ENCODE results near the gene ZXDA.
"Not testable (repeated sequence)": the region's sequence is repeated elsewhere in the genome, so short reads cannot be mapped to it uniquely, and the experiment has no call there.

Gene ZXDA, protein sequence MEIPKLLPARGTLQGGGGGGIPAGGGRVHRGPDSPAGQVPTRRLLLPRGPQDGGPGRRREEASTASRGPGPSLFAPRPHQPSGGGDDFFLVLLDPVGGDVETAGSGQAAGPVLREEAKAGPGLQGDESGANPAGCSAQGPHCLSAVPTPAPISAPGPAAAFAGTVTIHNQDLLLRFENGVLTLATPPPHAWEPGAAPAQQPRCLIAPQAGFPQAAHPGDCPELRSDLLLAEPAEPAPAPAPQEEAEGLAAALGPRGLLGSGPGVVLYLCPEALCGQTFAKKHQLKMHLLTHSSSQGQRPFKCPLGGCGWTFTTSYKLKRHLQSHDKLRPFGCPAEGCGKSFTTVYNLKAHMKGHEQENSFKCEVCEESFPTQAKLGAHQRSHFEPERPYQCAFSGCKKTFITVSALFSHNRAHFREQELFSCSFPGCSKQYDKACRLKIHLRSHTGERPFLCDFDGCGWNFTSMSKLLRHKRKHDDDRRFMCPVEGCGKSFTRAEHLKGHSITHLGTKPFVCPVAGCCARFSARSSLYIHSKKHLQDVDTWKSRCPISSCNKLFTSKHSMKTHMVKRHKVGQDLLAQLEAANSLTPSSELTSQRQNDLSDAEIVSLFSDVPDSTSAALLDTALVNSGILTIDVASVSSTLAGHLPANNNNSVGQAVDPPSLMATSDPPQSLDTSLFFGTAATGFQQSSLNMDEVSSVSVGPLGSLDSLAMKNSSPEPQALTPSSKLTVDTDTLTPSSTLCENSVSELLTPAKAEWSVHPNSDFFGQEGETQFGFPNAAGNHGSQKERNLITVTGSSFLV

DNA sequence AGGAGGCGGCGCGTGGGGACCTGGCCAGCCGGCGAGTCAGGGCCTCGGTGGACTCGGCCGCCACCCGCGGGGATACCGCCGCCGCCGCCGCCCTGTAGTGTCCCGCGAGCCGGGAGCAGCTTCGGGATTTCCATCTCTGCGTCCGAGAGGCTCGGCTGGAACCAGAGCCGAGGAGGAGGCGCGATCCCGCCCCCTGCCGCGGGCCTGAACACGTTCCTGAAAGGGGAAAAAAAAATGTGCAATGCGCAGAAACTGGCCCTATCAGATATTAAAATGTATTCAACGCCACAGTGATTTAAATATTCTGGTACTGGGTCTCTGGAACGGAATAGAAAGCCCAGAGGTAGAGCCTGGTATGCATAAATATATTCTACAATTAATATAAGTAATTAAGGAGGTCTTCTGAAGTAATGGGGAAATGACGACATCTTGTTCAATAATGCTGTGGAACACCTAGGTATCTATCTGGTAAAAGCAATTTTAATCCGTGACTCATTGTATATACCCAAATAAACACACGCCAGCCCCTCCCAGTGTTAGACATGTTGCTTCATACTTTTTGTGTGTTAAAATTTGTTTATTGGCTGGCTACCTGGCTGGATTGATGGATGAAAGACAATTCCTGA lies at the start of gene ZXDA:
ZXDA (minus strand) TSS at position 172 of the 626 bp plus-strand sequence; CDS start at position 134, 38 bp downstream.
- DNase-seq, result peak; percentile 35

DNA sequence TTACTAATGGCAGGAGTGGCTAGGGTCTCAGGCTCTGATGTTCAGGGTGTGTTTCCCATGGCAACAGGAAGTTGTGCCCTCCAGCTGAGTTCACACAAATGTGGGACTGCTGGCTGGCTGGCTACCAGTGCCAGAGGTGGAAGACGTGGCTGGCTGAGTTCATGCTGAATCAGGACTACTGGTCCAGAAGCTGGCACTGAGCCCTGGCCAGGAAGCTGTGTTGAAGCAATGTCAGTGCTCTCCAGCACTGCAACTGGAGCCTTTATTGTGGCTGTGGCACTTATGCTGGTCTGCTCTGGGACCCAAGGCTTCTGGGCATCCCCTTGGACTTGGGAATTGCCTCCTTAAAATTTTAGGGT lies 42.0 kb upstream of the ZXDA start:
- DNase-seq, result no peak

DNA sequence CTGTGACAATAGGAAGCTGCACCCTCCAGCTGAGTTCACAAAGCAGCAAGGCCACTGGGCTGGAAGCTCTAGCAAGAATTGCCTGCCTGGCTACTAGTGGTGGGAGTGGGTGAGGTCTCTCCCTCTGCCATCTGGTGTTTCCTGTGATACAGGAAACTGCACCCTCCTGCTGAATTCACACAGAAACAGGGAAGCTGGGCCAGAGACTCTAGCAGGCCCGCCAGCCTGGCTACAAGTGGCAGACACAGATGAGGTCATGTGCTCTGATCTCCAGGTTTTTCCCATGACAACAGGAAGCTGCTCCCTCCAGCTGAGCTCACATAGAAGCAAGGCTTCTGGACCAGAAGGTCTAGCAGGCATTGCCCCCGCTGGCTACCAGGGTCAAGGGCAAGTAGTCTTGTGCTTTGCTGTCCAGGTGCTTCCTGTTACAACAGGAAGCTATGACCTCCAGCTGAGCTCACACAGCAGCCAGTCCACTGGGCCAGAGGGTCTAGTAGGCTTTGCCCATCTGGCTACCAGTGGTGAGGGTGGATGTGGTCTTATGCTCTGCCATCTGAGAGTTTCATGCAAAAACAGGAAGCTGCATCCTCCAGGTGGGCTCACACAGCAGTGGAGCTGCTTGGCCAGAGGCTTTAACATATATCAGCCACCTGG lies 41.5 kb upstream of the ZXDA start:
- no peak for DNase-seq

DNA sequence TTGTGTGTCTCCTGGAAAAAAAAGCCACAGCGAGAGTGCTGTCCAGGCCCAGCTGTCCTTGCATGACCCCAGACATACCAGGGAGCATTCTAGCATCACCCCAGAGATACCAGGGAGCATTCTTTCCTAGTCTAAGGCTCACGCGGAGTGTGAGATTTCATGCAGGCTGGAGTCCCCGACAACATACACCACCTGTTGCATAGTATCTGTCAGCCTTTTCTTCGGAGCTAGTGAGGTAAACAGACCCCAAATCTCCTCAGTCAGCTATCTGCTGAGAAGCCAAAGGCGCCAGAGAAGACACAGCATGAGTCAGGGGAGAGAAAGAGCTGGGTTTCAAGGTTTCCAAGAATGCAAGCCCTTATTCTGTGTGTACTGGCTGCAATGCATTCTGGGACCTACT lies 23.1 kb upstream of the ZXDA start:
- DNase-seq, result no peak

DNA sequence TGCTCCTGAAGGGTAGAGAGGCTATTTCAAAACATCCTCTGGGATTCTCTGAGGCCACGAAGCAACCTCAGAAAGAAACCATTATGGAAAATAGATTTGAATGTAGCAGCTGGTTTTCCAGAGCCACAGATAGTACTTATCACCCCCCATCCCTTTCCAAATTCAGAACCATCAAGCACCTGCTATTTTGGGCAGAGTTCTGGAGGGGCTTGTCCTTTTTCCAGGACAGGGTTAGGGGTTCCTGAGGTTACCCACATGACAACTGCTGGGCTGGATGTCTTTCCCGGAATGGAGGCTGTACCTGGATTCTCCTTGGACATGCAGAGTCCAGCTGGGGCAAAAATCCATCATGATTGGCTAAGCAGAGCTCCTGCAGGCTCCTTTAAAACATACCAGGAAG lies 22.0 kb upstream of the ZXDA start:
- DNase-seq, result no peak

DNA sequence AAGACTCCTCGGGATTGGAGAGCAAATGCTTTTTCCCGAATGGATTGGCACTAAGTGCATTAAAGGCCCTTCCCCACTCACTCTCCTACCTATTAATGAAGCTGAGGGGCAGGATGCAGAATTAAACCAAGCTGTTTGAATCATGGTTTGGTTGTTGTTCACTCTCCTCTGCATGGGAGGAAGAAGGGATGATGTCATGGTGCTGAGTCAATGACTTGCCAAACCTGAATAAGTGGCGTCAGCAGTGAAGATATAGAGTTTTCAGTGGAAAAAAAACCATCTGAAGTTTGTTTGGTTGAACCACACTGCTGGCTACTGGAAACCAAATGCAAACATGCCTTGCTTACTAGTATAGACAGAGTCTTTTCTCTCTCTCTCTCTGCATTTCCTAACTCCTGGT lies 19.8 kb upstream of the ZXDA start:
- no peak for DNase-seq

DNA sequence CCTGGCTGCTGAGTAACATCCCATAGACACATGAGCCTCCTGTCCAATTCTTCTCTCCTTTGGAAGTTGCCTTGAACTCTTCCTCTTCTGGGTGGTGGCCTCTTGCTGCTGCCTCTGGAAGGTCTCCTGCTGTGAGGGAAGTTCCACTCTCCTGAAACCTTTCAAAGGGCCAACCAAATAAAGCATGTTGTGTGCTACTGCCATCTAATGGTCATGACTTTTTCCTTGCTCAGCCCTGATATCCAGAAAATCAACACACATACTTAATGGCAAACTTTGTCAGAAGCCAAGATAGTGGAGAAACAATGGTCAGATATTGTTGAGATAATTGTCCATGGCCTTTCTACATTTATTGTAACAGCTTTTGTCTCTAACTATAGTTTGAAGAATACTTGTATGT lies 19.1 kb upstream of the ZXDA start:
- DNase-seq, result no peak

DNA sequence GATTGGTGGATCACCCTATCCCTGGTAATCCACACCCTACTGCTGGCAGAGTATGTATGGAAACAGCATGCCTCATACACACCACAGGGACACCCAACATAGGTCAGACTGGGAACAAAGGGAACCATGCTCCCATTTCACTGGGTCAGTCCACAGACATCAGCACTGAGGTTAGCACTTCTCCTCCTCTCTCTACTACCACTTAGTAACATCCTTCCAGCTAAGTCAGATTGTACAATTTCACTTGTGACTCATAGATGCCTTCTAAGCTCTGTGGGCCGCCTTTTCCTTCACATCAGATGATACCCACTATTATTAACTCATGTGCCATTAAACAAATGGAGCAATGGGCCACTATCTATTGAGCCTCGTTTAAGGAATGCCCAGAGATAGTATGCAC lies 15.5 kb upstream of the ZXDA start:
- DNase-seq, result no peak

DNA sequence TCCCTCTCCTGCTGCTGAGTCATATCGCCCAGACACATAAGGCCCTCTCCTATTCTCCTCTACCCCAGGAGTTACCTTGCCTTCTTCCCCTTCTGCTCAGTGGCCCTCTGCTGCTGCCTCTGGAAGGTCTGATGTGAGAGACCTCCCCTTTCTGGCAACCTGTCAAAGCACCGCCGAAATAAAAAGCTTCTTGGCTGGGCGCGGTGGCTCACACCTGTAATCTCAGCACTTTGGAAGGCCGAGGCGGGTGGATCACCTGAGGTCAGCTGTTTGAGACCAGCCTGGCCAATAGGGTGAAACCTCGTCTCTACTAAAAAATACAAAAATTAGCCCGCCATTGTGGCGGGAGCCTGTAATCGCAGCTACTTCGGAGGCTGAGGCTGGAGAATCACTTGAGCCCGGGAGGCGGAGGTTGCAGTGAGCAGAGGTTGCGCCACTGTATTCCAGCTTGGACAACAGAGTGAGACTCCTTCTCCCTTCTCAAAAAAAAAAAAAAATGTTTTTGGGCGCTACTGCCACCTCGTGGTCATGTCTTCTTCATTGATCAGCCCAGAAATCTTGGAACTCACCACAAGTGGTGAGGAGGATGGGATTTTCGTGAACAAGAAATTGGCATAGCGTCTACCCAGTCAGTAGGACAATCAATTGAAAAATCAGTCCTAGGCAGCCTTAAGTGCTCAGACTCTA lies 8.6 kb upstream of the ZXDA start:
- DNase-seq, result peak; percentile 34

DNA sequence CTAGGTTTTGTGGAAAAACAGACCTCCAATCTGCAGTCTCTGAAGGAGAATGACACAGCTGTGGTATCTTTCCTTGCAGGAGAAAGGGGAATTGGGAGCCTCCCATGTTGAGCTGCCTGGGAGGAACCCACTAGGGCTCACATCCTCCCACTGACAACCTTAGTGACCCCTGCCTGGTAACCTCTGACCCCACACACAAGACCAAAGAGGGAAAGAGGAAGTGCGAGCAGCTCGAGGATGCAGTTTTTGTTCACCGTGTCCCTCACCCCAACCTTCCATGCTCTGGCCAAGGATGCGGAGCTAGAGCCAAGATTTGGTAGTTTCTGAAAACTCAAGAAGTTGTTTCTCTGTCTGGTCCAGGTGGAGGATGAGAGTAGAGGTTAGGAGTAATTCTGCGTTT lies 5.4 kb upstream of the ZXDA start:
- DNase-seq, result no peak

DNA sequence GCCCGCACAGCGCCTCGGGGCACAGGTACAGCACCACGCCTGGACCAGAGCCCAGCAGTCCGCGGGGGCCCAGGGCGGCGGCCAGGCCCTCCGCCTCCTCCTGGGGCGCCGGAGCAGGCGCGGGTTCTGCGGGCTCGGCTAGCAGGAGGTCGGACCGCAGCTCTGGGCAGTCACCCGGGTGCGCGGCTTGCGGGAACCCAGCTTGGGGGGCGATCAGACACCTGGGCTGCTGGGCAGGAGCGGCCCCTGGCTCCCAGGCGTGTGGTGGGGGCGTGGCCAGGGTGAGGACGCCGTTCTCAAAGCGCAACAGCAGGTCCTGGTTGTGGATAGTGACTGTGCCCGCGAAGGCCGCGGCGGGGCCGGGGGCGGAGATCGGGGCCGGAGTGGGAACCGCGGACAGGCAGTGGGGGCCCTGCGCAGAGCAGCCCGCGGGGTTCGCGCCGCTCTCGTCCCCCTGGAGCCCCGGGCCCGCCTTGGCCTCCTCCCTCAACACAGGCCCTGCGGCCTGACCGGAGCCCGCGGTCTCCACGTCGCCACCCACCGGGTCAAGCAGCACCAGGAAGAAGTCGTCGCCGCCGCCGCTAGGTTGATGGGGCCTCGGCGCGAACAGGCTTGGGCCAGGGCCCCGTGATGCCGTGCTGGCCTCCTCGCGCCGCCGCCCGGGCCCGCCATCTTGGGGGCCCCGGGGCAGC lies 517 bp downstream of the ZXDA start:
- DNase-seq, result not testable (repeated sequence)

DNA sequence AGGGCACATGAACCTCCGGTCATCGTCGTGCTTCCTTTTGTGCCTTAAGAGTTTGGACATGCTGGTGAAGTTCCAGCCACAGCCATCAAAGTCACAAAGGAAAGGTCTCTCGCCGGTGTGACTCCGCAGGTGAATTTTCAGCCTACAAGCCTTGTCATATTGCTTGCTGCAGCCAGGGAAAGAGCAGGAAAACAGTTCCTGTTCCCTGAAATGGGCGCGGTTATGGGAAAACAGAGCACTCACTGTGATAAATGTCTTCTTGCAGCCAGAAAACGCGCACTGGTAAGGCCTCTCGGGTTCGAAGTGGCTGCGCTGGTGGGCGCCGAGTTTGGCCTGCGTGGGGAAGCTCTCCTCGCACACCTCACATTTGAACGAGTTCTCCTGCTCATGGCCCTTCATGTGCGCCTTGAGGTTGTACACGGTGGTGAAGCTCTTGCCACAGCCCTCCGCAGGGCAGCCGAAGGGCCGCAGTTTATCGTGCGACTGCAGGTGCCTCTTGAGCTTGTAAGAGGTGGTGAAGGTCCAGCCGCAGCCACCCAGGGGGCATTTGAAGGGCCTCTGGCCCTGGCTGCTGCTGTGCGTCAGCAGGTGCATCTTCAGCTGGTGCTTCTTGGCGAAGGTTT lies 1.2 kb downstream of the ZXDA start:
- not testable (repeated sequence) for DNase-seq

DNA sequence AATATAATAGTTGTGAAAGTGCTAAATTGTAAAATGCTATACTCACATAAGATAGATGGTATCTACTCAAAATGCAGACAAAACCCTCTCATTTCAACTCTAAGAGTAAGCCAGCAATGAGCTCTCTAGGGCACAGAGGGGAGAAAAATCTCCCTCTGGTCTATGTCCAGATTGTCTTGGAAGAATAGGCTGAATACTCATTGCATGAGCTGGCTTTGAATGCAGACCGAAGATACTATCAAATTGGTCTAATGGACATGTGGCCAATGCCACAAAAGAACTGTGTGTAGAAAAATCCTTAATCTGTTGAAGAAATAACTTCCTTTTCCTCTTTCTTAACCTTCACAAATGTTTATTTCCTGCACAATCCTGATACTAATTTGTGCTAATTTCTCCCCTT lies 3.5 kb downstream of the ZXDA start:
- peak; percentile 56 for DNase-seq

DNA sequence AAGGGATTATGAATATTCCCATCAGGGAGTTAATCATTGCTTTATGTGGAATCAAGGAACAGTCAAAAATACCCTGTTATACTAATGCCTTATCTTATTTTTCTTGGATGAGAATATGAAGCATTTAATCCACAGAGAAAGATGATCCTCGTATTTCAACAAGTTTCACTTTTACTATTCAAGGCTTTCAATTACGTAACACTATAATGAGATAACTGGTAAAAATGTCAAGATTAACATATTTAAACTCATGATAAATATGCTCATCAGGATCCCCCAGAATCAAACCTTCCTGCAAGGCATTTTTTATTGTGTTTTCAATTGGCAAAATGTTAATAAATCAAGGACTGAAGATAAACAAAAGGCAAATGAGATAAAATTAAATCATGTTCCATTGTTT lies 5.1 kb downstream of the ZXDA start:
- no peak for DNase-seq

DNA sequence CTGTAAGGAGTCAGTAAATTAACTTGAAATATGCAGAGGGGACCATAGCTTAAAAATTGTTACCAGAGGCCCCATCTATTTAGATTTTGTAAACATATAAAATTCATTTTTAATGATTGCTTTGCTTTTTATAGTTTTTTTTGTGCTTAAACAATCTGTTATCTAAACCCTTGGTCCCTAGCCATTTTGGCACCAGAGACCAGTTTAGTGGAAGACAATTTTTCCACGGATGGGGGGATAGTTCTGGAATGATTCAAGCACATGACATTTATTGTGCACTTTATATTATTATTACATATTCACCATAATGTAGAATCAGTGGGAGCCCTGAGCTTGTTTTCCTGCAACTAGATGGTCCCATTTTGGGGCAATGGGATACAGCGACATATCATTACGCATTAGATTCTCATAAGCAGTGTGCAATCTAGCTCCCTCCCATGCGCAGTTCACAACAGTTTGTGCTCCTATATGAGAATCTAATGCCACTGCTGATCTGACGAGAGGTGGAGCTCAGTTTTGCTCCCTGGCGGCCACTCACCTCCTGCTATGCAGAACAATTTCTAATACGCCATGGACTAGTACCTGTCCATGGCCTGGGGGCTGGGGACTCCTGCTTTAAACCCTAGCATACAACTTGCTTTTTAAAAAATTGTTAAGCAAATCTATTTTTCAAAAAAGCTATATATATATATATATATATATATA lies 5.9 kb downstream of the ZXDA start:
- no peak for DNase-seq

DNA sequence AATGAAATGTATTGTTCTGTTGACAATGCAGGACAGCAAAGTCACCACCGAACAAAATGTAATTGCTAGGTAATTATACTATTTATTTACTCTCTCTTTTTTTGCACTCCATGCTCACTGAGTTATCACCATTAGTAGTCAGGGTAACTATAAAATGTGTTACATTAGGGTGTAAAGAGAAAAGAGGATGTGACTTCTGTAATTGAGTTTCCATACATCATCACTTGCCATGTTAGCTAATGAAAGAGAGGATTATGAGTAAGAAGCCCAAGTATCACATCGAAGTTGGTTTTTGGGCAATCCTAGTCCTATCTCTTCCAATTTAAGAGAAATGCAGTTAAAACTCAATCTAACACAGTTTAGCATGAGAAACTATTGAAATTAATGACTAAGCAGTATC lies 7.6 kb downstream of the ZXDA start:
- no peak for DNase-seq

DNA sequence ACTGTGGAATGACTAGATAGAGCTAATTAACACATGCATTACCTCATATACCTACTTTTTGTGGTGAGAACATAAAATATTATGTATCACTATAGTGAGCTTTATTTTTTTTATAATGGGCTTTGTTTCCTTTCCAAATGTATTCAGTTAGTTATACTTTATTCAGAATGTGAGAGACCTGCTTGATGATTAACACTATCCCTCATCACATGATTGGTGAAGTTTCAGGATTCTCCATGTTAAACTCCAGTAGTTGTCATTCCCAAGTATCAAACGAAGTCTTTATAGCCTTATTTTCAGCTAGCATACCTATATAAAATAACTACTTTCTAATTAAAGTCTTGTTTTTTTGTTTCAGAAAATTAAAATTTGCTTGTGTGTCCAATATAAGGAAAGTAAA lies 8.8 kb downstream of the ZXDA start:
- no peak for DNase-seq

DNA sequence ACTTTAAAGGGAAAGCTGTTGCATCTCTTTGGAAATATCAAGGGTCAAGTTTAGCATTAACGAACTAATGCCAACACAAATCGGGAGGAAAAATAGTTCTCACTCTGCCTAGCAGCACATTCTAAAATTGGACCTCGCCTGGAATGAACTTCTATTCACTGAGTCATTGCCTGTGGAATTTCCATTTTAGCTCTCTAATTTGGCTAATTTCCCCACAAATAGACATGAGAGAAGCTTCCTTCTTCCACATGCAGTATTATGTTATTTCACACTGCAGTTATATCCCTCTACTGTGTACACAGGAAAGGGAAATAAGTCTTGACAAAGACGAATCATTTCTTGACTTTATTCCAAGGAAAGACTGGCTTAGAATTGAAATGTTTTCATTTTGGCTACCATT lies 9.3 kb downstream of the ZXDA start:
- DNase-seq, result peak; percentile 41

DNA sequence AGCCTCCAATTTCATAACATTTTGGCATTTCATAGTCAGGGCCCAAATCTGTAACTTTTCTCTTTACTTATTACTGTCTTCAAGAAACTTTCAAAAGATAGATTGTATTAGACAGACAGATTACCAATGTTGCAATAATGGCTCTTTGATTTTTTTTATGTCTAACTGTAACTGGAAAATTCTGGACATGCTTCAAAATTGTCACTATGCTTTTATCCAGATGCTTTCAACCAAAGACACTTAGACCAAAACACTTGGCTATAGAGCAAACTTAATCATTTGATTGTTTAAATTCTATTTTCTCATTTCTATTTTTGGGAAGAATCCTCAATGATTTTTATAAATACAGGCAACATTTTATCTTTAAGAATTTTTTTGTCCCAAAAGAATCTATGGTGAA lies 10.4 kb downstream of the ZXDA start:
- no peak for DNase-seq

DNA sequence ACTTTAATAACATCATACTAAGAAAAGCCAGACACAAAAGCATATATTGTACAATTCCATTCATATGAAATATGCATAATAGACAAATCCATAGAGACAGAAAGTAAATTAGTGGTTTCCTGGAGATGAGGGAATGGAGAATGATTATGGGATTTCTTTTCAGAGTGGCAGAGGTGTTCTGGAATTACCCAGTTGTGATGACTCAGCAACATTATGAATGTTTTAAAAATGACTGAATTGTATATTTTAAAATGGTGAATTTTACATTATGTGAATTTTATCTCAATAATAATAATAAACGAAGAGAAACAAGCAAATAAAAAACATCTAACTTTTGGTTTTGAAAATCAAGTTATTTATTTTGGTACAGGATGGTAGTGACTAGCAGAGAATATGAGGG lies 11.2 kb downstream of the ZXDA start:
- DNase-seq, result no peak

DNA sequence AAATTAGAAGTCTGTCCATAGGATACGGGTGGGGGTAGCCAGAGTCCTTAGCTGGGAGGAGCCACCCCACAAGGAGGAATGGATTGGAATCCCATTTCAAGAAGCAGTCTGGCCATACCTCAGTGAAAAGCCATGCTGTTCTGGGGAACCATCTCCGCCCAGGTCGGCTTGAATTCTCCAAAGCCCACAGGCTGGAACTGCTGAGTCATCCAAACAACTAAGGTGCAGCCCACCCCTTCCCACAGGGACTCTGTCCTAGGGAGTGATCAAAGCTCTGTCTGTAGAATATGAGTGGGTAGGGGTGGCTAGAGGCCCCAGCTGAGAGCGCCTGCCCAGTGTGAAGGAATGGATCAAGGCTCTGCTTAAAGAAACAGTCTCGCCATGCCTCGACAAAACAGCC lies 38.8 kb downstream of the ZXDA start:
- no peak for DNase-seq

Measured in EL (cell line).